IMR-90 (cell line): ENCODE data around the gene STON2.

Source experiments
- BHLHE40 ChIP-seq: fragments of 150-350 bp; IDR thresholded peaks from 2 replicates; pipeline ENCODE4 v1.6.1; 2016; ENCODE audit warnings: mild to moderate bottlenecking, low read depth, low read length
- CEBPB ChIP-seq: IDR thresholded peaks from 2 replicates; pipeline ENCODE4 v1.6.1; 2012; ENCODE audit warnings: low read depth, low read length, improper control_type of control experiment
- CHD1 ChIP-seq: IDR thresholded peaks from 2 replicates; pipeline ENCODE4 v1.6.1; 2012; ENCODE audit warnings: low read depth, low read length, improper control_type of control experiment
- CTCF ChIP-seq: conservative IDR thresholded peaks from 2 replicates; pipeline ENCODE4 v1.5.1; 2012; ENCODE audit warnings: mild to moderate bottlenecking, low read depth, low read length, improper control_type of control experiment
- FOS ChIP-seq: fragments of 150-350 bp; IDR thresholded peaks from 2 replicates; pipeline ENCODE4 v1.6.1; 2016; ENCODE audit warnings: low read depth, low read length
- MAFK ChIP-seq: IDR thresholded peaks from 2 replicates; pipeline ENCODE4 v1.6.1; 2012; ENCODE audit warnings: low read depth, low read length, improper control_type of control experiment
- MAZ ChIP-seq: IDR thresholded peaks from 2 replicates; pipeline ENCODE4 v1.6.1; 2012; ENCODE audit warnings: low read depth, mild to moderate bottlenecking, low read length, improper control_type of control experiment, moderate library complexity, borderline replicate concordance
- MXI1 ChIP-seq: IDR thresholded peaks from 2 replicates; pipeline ENCODE4 v1.6.1; 2012; ENCODE audit warnings: low read depth, mild to moderate bottlenecking, low read length, moderate library complexity, borderline replicate concordance
- POLR2A ChIP-seq: IDR thresholded peaks from 2 replicates; pipeline ENCODE4 v1.6.1; 2012; ENCODE audit warnings: mild to moderate bottlenecking, low read depth, low read length
- RAD21 ChIP-seq: IDR thresholded peaks from 2 replicates; pipeline ENCODE4 v1.6.1; 2012; ENCODE audit warnings: low read length, improper control_type of control experiment
- RCOR1 ChIP-seq: IDR thresholded peaks from 2 replicates; pipeline ENCODE4 v1.6.1; 2012; ENCODE audit warnings: mild to moderate bottlenecking, low read length, improper control_type of control experiment; ENCODE audit not compliant: insufficient replicate concordance
- RFX5 ChIP-seq: IDR thresholded peaks from 2 replicates; pipeline ENCODE4 v1.8.0; 2012; ENCODE audit warnings: low read depth, mild to moderate bottlenecking, low read length, moderate library complexity
- SMC3 ChIP-seq: fragments of 150-350 bp; IDR thresholded peaks from 2 replicates; pipeline ENCODE4 v1.6.1; 2016; ENCODE audit warnings: low read depth, mild to moderate bottlenecking, antibody characterized with exemption, low read length, moderate library complexity
- USF2 ChIP-seq: fragments of 150-350 bp; IDR thresholded peaks from 2 replicates; pipeline ENCODE4 v1.6.1; 2017; ENCODE audit warnings: mild to moderate bottlenecking, antibody characterized with exemption, low read length, low read depth

- TF ChIP-seq CHD1 (no peak), CTCF (no peak), POLR2A (no peak), MAFK (no peak), USF2 (no peak), MXI1 (no peak), RFX5 (no peak), CEBPB (no peak), RCOR1 (no peak), RAD21 (no peak), BHLHE40 (no peak), FOS (no peak), SMC3 (no peak), MAZ (no peak)
Measured at GRCh38 chr14:81265636-81266169, 134.4 kb downstream of the STON2 start.
